T follicular helper cell (primary cell): ENCODE results near the gene UNC93B1.
A peak's percentile ranks its signal among the peaks of the same experiment; 100 is the strongest.

Experiments
- DNase-seq: peaks from one replicate; pipeline ENCODE4 v3.0.0-alpha.2; 2020; ENCODE audit warnings: low read depth
- total RNA-seq, 2 experiments: gene quantifications; one replicate each; lab custom pipeline; 2026; lab: John Stamatoyannopoulos, UW

UNC93B1 gene, protein sequence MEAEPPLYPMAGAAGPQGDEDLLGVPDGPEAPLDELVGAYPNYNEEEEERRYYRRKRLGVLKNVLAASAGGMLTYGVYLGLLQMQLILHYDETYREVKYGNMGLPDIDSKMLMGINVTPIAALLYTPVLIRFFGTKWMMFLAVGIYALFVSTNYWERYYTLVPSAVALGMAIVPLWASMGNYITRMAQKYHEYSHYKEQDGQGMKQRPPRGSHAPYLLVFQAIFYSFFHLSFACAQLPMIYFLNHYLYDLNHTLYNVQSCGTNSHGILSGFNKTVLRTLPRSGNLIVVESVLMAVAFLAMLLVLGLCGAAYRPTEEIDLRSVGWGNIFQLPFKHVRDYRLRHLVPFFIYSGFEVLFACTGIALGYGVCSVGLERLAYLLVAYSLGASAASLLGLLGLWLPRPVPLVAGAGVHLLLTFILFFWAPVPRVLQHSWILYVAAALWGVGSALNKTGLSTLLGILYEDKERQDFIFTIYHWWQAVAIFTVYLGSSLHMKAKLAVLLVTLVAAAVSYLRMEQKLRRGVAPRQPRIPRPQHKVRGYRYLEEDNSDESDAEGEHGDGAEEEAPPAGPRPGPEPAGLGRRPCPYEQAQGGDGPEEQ
- total RNA-seq: 11.3 to 26.3 reads per million in 2 experiments

GRCh38 chr11:68003846-68004550, at the start of gene UNC93B1:
TSS of gene UNC93B1 (minus strand) at chr11:68004097. CDS start at chr11:68004043, 54 bp downstream.
- DNase-seq: peak; percentile 53

GRCh38 chr11:68053117-68053516, 49.2 kb upstream of the UNC93B1 start:
- DNase-seq: no peak

DNA sequence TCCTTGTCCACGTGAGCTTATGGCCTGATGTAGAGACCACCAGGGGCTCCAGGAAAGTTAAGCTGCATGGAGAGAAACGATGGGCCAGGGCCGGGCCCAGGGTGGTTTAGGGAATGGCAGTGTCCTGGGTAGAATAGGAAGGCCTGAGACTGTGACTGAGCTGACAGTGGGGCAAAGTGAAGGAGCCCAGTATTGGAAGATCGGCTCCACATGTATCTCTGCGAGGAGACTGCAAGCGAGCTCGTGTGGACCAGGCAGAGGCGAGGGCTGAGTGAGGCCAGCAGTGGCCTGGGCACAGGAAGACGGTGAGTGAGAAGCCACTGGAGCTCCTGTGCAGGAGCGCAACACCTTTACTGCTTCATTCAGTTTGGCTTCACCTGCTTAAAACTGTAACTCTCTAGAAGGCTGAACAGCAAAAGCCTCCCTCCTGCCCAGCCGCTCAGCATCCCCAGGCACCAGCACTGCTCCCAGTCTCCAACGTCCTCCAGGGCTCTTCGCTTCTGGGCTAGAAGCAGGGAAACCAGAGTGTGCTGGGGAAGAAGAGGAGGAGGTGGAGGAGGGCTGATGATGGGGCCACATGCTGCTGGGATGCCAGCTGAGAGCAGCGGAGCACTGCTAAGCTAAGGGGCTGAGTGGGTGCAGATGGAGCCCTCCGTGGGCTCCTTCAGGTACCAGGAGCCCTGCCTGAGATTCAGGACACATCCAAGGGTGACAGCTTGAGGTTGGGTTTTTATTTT, 48.4 kb upstream of the UNC93B1 start:
- no peak for DNase-seq

DNA sequence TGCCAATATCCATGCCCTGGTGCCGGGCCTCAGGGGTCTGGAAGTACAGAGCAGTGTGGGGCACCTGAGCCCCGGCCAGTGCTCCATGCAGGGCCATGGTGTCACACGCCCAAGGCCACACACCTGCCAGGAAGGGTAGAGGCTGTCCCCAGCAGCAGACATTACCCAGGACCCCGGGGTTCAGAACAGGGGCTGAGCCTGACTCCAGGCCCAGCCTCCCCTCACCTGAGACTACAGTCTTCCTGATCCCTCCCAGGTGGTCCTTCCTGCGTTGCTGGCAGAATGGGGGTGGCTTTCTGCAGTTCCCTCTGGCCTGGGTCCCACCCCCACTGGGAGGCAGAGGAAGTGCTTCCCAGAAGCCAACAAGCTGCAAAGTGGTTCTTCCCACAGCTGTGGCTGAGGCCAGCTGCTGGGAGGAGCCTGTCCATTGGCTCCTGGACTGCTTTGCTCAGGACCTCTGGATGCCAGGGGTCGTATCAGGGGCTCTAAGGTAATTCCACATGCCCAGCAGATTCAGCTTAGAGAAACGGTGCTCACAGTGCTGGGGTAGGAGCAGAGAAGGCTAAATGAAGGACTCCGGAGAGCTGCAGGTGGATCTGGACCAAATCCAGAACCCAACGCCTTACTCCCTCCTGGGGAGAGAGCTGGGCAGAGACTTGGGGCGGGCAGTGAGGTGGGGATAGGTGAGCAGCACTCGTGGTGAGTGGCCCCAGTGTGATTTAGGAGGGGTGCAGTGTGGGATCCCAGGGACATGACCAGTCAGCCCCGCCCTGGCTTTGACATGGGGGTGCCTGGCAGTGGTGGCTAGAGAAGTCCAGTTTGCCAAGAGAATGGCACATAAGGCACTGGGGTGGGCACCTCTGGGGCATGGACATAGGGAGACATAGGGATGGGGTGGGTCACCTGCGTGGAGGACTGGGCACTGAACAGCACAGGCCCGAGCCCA, 47.6 kb upstream of the UNC93B1 start:
- no peak for DNase-seq

- no peak for DNase-seq
Observed at GRCh38 chr11:68050371-68050841, 46.5 kb upstream of the UNC93B1 start.

DNA sequence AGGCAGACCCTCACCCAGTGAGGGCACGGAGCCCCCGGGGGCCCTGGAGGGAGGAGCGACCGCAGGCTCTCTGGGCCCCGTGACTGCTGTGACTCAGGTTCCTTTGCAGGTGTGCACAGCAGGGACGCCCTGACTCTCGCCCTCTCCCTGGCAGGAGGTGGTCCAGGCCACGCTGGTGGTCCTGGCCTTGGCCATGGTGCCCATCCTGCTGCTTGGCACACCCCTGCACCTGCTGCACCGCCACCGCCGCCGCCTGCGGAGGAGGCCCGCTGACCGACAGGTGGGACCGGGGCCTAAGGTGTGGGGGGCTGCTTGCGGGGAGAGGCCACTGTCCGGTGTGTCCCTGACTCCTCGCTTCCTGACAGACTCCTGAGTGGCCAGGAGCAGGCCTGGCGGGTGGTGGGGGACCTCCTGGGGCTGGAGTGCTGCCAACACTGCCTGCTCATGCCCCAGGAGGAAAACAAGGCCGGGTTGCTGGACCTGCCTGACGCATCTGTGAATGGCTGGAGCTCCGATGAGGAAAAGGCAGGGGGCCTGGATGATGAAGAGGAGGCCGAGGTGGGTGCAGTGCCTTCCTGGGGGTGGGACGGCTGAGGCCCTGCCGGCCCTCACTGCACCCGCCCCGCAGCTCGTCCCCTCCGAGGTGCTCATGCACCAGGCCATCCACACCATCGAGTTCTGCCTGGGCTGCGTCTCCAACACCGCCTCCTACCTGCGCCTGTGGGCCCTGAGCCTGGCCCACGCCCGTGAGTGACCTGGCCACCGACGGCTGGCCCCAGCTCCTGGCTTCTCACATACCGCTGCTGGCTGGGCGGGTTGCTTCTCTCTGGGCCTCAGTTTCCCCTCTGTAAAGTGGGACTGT, 45.8 kb upstream of the UNC93B1 start:
- no peak for DNase-seq

DNA sequence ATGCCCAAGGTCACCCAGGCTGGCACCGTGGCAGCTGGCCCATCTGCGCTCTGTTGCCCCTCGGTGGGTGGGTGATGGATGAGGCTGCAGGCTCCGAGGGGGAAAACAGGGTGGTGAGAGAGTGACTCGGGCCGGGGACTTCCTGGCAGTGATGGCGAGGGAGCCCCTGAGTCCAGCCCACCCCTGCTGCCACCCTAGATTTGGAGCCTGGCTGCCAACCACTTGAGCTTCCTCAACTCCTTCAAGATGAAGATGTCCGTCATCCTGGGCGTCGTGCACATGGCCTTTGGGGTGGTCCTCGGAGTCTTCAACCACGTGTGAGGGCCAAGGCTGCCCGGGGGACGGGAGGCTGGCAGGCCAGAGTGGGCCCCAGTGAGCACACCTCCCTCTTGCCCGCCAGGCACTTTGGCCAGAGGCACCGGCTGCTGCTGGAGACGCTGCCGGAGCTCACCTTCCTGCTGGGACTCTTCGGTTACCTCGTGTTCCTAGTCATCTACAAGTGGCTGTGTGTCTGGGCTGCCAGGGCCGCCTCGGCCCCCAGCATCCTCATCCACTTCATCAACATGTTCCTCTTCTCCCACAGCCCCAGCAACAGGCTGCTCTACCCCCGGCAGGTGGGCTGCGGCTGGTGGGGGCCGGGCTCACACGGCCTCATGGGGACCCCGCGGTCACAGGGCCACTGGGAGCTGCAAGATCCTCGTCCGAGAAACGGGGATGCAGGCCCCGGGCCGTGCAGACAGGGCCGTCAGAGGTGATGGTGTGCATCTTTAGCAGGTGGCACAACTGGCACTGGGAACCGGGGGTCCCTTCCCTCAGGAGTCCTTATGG, 45.0 kb upstream of the UNC93B1 start:
- DNase-seq: no peak

- DNase-seq: no peak
Observed at GRCh38 chr11:68047437-68048290, 43.8 kb upstream of the UNC93B1 start.

DNA sequence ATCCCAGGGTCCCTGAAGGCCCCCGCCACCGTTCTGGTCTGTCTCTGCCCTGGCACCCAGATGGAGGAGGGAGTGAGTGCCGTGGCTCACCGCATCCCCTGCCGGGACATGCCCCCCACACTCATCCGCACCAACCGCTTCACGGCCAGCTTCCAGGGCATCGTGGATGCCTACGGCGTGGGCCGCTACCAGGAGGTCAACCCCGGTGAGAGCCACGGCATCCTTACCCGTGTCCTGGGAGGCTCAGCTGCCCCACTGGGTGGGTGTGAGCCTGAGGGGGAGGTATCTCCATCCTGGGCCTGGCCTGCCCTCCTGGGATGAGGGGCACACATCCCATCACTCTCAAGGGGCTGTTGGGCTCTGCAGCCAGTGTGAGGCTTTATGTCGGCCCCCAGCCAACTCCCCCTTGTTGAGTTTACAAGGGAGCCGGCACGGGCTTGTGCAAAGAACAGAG, 41.0 kb upstream of the UNC93B1 start:
- no peak for DNase-seq

GRCh38 chr11:68044145-68044813, 40.4 kb upstream of the UNC93B1 start:
- no peak for DNase-seq

DNA sequence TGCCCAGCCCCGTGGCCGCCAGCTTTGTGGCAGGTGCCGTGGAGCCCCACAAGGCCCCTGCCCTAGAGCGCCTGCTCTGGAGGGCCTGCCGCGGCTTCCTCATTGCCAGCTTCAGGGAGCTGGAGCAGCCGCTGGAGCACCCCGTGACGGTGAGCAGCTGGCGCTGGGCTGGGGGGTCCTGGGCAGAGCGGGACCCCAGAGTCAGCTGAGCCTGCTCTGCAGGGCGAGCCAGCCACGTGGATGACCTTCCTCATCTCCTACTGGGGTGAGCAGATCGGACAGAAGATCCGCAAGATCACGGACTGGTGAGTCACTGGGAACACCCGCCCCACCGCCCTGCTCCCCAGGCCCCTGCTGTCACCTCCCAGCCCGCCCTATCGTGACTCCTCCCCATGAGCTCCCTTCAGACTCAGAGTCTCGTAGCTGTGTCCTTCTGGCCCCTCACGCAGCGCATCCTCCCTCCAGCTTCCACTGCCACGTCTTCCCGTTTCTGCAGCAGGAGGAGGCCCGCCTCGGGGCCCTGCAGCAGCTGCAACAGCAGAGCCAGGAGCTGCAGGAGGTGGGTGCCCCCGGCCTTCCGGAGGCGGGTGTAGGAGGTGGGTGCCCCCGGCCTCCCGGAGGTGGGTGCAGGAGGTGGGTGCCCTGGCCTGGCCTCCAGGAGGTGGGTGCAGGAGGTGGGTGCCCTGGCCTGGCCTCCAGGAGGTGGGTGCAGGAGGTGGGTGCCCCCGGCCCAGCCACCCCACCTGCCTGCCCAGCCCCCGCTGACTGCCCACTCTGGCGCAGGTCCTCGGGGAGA, 39.6 kb upstream of the UNC93B1 start:
- no peak for DNase-seq

DNA sequence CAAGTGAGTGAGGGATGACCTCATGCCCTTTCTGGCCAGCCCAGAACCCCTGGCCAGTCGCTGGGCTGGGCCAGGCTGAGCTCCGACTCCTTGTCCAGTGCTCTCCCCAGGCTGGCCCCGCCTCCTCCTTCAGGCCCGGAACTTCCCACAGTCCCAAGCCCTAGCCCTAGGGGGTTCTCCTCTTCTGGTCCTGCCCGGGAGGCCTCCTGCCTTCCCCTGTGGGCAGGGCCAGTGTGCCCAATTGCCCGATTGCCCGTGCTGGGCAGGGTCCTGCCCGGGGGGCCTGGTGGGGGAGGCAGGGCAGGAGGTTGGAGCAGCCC, 39.1 kb upstream of the UNC93B1 start:
- no peak for DNase-seq

DNA sequence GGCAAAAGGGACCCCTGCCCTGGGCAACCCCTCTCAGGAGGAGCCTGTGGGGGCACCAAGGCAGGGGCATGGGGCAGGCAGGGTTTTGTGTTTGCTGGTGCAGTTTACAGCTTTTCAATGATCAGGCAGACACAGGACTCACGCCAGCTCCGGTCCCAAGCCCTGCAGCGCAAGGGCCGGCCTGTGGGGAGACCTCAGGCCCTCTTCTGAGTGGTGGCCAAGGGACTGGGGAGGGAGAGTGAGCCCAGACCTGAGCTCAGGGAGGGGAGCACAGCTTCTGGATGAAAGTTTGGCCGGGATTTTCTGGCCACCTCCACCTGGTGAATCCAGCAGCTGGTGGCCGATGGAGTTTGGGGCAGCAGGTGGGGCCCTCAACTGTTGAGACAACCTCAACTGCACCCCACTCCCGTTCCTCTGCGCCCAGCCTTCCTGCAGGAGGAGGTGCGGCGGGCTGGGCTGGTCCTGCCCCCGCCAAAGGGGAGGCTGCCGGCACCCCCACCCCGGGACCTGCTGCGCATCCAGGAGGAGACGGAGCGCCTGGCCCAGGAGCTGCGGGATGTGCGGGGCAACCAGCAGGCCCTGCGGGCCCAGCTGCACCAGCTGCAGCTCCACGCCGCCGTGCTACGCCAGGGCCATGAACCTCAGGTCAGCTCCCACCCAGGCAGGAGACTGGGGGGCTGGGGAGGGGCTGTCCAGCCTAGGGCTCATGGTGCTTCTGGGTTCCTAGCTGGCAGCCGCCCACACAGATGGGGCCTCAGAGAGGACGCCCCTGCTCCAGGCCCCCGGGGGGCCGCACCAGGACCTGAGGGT, 38.5 kb upstream of the UNC93B1 start:
- no peak for DNase-seq

DNA sequence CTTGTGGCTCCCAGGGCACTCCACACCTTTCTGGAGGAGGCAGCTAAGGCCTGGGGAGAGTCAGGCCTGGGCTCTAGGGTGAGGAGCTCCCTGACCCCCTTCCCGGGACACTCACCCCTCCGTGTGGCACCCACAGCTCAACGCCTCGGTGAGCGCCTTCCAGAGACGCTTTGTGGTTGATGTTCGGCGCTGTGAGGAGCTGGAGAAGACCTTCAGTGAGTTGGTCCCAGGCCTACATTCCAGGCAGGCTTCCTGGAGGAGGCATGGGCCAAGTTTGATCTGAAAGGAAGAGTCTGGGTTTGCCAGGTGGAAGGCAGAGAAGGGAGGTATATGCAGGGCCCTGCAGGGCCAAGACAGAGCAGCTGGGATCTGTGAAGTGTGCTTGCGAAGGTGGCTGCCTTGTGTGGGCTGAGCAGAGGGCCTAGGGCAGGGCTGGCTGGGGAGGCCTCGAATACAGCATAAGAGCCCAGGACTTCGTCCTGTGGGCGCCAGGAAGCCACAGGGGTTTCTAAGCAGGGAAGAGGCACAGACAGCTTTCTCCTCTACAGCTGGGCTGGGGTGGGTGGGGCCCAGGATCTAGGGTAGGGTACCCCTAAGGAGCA, 37.8 kb upstream of the UNC93B1 start:
- no peak for DNase-seq

GRCh38 chr11:68040957-68041591, 37.2 kb upstream of the UNC93B1 start:
- no peak for DNase-seq
